IPS-18a (cell line): ENCODE results near the gene CALHM1.
"Not testable (repeated sequence)": the region's sequence is repeated elsewhere in the genome, so short reads cannot be mapped to it uniquely, and the experiment has no call there.

Experiments used
- H3K27ac ChIP-seq: one replicate; pipeline ENCODE4 v1.5.1; 2013; ENCODE audit warnings: low read length
- H3K27me3 ChIP-seq: one replicate; pipeline ENCODE4 v1.6.1; 2013; ENCODE audit warnings: mild to moderate bottlenecking, low read length; ENCODE audit not compliant: control insufficient read depth, insufficient read depth
- H3K36me3 ChIP-seq: one replicate; pipeline ENCODE4 v1.6.1; 2013; ENCODE audit warnings: low read depth, low read length; ENCODE audit not compliant: control insufficient read depth
- H3K4me1 ChIP-seq: one replicate; pipeline ENCODE4 v1.6.1; 2013; ENCODE audit warnings: low read depth, low read length; ENCODE audit not compliant: control insufficient read depth
- H3K4me3 ChIP-seq: one replicate; pipeline ENCODE4 v1.5.1; 2013; ENCODE audit warnings: low read length
- H3K9ac ChIP-seq: one replicate; pipeline ENCODE4 v1.6.1; 2013; ENCODE audit warnings: mild to moderate bottlenecking, low read length, moderate library complexity
- H3K9me3 ChIP-seq: one replicate; pipeline ENCODE4 v1.6.1; 2013; ENCODE audit warnings: low read depth, low read length; ENCODE audit not compliant: control insufficient read depth

The CALHM1 gene

DNA sequence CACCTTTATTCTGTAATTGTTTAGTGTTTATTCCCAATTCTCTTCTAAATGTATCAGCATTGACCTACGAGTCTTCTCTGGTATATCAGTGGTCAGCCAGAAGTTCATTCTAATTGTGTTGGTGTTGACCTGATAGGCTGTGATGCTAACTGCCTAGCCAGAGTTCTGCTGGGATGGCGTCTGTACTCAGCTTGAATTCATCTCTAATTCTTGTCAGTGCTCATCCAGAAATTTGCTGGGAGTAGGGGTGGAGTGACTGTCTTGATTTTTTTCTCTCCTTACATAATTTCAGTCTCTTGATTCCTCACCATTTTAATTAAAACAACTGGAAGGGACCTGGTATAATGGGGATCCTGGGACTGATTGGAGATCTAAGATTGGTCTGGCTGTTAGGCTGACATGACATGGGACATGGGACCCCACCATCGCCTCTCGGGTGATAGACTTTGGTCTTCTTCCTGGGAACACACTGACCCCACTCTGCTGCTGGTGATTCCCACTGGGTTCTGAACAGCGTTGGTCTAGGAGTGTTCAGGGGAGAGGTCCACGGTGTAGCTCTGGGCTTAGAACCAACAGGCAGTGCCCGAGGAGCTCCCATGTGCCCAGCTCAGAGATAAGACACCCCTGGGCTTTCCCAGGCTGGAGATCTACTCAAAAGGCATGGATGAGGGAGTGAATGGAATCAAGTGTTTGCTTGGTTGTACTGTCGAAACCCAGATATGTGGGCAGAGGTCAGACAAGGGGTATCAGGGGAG is 38.6 kb upstream of the CALHM1 start:
- no peak overlapping the region for H3K4me3 ChIP-seq
- no peaks in the 10 kb centered on the region for H3K9me3 ChIP-seq
- no peak overlapping the region for H3K27ac ChIP-seq
- peaks cover 48% of the 10 kb centered on the region for H3K27me3 ChIP-seq
- H3K36me3 ChIP-seq, result no peaks in the 10 kb centered on the region
- H3K9ac ChIP-seq, result no peak overlapping the region
- H3K4me1 ChIP-seq, result no peaks in the 10 kb centered on the region

DNA sequence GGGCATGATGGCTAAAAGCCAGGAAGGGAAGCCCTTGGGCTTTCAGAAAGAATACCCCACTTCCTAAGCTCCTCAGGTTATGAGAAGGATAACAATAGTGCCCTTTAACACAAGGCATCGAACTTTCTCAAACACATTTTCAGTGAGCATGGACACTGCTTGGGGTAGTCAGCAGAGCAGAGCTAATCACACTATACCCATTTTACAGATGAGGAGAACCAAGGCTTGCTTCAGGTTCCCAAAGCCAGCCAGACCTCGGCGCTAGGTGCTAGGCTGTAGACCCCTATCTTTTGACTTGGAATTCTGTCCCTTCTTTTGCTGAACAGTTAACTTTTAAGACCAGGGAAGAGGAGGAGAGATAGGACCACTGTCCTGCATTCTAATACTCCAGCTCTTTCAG is 36.6 kb upstream of the CALHM1 start:
- no peak overlapping the region for H3K27ac ChIP-seq
- no peaks in the 10 kb centered on the region for H3K4me1 ChIP-seq
- H3K36me3 ChIP-seq, result no peaks in the 10 kb centered on the region
- H3K9ac ChIP-seq, result no peak overlapping the region
- H3K4me3 ChIP-seq, result no peak overlapping the region
- H3K9me3 ChIP-seq, result no peaks in the 10 kb centered on the region
- peaks cover 52% of the 10 kb centered on the region for H3K27me3 ChIP-seq

DNA sequence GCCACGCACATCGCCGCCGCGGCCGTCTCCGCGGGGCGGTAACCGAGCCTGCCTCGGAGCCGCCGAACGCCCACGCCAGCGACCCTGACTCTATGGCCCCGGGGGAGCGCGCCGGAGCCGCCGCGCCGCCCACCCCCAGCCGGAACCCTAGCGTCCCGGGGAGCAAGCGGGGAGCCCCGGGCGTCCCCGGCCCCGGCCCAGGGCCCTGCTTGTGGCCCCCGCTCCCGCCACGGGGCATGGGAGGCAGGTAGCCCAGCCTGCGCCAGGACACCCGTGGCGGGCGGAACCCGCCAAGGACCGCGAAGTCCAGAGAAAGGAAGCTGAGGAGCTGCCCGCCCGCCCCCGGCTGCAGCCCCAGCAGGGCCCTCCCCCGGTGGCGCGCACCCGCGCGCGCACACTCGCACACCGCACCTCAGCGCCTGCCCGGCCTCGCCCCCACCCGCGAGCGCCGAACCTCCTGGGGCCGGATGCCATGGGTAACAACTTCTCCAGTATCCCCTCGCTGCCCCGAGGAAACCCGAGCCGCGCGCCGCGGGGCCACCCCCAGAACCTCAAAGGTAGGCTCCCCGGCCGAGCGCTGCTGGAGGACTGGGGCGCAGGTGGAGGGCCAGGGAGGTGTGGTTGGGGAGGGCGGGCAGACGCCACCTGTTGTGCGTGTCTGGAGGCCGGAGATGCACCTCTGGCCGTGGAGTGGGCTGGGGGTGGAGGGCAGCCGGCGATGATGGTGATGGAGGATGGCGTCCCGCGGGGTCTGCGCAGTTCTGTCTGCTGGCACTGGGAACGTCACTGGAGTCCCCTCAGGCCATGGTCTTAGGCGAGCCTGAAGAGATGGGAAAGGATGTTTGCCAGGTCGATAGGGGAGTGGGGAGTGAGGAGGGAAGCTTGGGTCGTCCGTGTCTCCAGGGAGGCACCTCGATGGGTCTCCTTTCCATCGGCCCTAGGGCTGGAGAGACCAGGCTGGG is 35.5 kb upstream of the CALHM1 start:
- peak overlapping the region; percentile 57 for H3K4me3 ChIP-seq
- no peak overlapping the region for H3K9ac ChIP-seq
- H3K9me3 ChIP-seq, result no peaks in the 10 kb centered on the region
- H3K36me3 ChIP-seq, result no peaks in the 10 kb centered on the region
- no peak overlapping the region for H3K27ac ChIP-seq
- peaks cover 52% of the 10 kb centered on the region for H3K27me3 ChIP-seq
- H3K4me1 ChIP-seq, result no peaks in the 10 kb centered on the region

DNA sequence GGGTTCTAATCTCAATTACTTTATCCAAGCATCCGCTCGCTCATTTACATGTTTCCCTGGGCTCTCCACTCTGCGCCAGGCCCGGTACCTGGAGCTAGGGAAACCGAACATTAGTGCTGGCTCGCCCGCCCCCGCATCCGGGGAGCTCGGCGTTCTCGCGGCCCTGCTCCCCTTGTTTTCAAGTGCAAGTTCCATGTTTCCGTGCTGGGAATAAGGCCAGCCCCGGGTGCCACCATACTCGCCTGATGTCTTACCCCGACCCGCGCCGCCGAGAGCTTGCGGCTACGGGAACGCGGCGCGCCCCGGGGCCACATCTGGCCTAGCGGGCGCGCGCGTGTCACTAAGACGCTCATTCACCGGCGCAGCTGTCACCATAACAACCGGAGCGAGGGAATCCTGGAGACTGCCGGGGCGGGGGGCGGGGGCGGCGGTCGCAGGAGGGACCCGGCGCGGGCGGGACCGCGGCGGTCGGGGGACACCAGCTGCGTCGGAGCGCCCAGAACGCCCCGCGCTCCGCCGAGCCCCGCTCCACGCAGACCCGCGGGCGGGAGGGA is 34.7 kb upstream of the CALHM1 start, which contains the start of gene NEURL1:
TSS of gene NEURL1 (plus strand) at position 344 of the 554 bp plus-strand sequence. CDS start 683 bp downstream, outside the sequence.
- H3K4me3 ChIP-seq, result peak within 1 kb of the TSS; percentile 57

DNA sequence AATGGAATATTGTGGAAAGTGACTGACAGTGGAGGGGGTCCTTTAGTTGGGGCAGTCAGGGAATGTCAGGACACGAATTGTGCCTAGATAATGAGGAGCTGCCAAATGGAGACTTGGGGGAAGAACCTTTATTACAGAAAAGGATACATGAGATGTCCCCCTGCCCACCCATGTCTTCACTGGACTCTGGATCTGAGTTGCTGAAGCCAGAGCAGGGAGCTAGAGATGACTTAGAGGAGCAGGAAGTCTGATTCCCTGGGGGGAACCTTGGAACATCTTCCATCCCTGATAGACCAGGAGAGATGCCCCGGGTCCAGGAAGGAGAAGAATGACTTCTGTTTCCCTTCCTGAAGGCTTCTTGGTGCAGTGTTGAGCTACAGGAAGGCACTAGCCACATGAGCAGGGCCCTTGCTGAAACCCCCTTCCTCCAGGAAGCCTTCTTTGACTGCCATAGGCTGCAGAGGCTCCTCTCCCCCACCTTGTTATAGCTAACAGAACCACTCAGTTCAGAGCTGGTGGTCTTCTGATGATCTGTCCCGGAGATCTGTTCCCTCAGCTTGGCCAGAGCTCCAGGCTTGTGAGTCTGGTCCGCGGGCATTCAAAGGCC is 34.1 kb upstream of the CALHM1 start:
- H3K27me3 ChIP-seq, result peaks cover 51% of the 10 kb centered on the region
- H3K27ac ChIP-seq, result no peak overlapping the region
- H3K9me3 ChIP-seq, result no peaks in the 10 kb centered on the region
- H3K4me3 ChIP-seq, result peak overlapping the region; percentile 57
- no peak overlapping the region for H3K9ac ChIP-seq
- no peaks in the 10 kb centered on the region for H3K36me3 ChIP-seq
- H3K4me1 ChIP-seq, result no peaks in the 10 kb centered on the region

More for the DNA sequence above, 34.7 kb upstream of the CALHM1 start, which contains the start of gene NEURL1:
- no peak within 1 kb of the TSS for H3K9ac ChIP-seq
- H3K36me3 ChIP-seq, result no peaks in the 10 kb centered on the region
- peaks cover 52% of the 10 kb centered on the region for H3K27me3 ChIP-seq
- H3K4me1 ChIP-seq, result no peaks in the 10 kb centered on the region
- H3K9me3 ChIP-seq, result no peaks in the 10 kb centered on the region
- no peak within 1 kb of the TSS for H3K27ac ChIP-seq

DNA sequence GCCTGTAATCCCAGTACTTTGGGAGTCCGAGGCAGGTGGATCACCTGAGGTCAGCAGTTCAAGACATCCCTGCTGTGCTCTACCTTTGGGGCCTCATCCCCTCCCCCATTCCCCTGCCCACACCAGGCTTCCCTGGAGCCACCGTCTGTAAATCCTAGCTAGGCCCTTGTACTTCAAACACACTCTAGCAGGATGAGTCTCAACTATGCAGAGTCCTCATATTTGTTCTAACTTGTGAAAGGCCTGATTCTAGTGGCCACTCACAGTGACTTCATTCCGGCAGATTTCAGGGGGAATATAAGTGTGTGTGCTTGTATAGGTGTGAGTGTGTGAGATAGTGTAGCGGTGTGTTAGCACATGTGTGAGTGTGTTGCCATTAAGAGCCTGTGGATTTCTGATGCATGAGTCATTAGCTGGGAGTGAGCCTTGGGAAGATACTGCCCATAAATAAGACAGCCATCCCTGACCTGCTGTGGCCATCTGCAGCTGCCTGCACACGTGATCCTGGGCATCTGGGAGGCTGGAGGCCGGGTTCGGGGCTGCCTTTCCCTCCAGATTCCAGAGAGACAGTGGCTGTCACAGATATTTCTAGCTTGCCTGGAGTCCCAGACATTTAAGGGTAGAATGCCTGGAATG is 33.1 kb upstream of the CALHM1 start:
- H3K36me3 ChIP-seq, result no peaks in the 10 kb centered on the region
- no peaks in the 10 kb centered on the region for H3K9me3 ChIP-seq
- H3K4me1 ChIP-seq, result no peaks in the 10 kb centered on the region
- H3K9ac ChIP-seq, result no peak overlapping the region
- H3K27me3 ChIP-seq, result peaks cover 42% of the 10 kb centered on the region
- H3K27ac ChIP-seq, result no peak overlapping the region
- no peak overlapping the region for H3K4me3 ChIP-seq

DNA sequence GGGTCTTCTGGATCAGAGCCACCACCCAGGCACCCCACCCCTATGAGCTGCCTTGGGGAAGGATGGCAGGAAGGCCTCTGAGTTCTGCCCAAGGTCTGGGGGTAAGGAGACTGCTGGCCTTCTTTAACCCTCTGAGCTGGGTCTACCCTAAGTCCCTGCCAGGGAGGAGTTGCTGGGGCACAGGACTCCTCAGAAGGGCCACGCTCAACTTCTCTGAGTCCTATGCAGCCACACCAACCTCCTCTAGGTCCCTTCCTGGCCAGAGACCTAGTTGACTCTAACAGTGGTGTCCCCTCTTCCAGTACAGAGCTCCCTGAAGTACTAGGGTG is 32.2 kb upstream of the CALHM1 start:
- Histone ChIP-seq H3K27me3 (peaks cover 38% of the 10 kb centered on the region), H3K27ac (no peak overlapping the region), H3K4me1 (peaks cover under 1% of the 10 kb centered on the region), H3K9ac (no peak overlapping the region), H3K36me3 (no peaks in the 10 kb centered on the region), H3K4me3 (no peak overlapping the region), H3K9me3 (no peaks in the 10 kb centered on the region)

DNA sequence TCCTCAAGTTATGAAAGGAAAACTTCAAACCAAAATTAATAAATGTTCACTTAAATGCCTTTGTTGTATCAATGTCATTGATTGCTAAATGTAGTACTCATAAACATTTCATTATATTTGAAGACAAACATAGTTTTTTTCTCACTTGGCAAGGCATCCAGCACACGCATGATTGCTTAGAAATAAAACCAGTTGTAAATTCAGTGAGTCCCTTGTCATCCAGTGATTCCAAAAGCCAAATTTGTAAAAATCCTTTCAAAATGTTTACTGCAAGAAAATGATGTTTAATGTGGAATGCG is 28.7 kb upstream of the CALHM1 start:
- Histone ChIP-seq H3K4me1 (peaks cover 2% of the 10 kb centered on the region), H3K4me3 (no peak overlapping the region), H3K9ac (no peak overlapping the region), H3K9me3 (no peaks in the 10 kb centered on the region), H3K27me3 (peaks cover 4% of the 10 kb centered on the region), H3K27ac (no peak overlapping the region), H3K36me3 (no peaks in the 10 kb centered on the region)

DNA sequence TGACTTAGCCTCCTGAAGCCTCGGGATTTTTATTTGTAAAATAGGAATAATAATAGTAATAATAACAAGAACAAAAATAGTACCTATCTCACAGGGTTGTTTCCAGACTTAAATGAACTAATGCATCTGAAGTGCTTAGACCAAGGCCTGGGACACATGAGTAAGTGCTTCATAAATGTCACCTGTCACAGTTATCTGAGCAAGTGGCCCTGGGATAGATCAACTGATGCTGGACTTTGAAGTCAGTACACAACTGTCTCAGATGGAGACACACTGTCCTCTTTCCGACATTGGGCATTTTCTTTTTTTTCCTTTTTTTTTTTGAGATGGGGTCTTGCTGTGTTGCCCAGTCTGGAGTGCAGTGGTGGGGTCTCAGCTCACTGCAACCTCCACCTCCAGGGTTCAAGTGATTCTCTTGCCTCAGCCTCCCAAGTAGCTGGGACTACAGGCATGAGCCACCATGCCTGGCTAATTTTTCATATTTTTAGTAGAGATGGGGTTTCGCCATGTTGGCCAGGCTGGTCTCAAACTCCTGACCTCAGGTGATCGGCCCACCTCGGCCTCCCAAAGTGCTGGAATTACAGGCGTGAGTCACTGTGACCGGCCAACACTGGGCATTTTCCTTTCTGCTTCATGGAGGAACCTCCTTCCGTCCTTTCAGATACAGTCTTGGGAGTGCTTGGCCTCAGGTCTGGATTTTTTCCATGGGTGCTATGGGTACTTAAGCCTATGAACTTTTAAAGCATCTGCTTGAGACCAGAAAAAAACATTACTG is 28.1 kb upstream of the CALHM1 start:
- H3K36me3 ChIP-seq, H3K9me3 ChIP-seq, H3K4me1 ChIP-seq, H3K9ac ChIP-seq, H3K4me3 ChIP-seq, H3K27ac ChIP-seq, H3K27me3 ChIP-seq: not testable (repeated sequence)

DNA sequence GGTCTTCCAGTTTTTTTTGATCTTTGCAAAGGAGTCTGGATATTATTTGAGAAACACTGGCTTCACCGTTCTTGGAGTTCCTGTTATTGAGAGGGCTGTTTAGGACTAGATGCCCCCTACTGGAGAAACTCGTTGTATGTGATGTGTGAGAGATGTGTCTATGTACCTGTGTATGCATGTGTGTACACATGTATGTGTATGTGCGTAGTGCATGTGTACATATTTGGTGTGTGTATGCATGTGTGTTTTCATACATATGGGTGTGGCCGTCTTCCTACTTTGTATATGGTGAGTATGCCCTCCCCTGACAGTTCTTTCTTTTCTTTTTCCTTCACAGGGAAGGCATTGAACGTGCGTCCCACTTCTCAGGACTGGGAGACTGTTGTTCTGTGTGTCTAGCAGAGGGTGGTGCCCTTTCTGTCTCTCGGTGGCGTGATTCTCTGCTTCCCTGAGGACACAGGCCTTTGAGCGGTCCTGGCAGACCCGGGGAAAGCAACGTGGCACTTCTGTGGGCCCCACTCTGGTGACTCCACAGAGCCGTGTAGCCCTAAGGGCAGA is 23.4 kb upstream of the CALHM1 start:
- Histone ChIP-seq H3K36me3 (no peaks in the 10 kb centered on the region), H3K4me3 (no peak overlapping the region), H3K9me3 (no peaks in the 10 kb centered on the region), H3K9ac (no peak overlapping the region), H3K27me3 (no peaks in the 10 kb centered on the region), H3K4me1 (peaks cover 2% of the 10 kb centered on the region), H3K27ac (no peak overlapping the region)
